CD8-positive, alpha-beta memory T cell (primary cell): ENCODE results near the gene RAP1GAP2. TPM values are rescaled to one million over a fixed set of nuclear protein-coding genes. Genes with fewer than 3 reads are reported as not detected.

Experiments
- CTCF ChIA-PET: fragments of 350-600 bp; sonication (Branson Sonifier 250); formaldehyde crosslinking; loops from one replicate; lab custom pipeline; 2021; ENCODE audit warnings: antibody characterized with exemption; lab: Charles Lee
- POLR2A ChIA-PET: fragments of 350-600 bp; sonication (Branson Sonifier 250); formaldehyde crosslinking; loops from one replicate; lab custom pipeline; 2021; ENCODE audit warnings: antibody characterized with exemption; lab: Charles Lee
- DNase-seq, 5 donors: peaks; one replicate each; pipeline versions ENCODE4 v3.0.0 to v3.0.0-alpha.2; 2020 to 2022; ENCODE audit warnings: mixed read lengths in 1 of 5
- H3K27ac ChIP-seq: one replicate; pipeline ENCODE4 v1.7.0; 2013; ENCODE audit warnings: low read depth, mild to moderate bottlenecking, low read length, moderate library complexity
- H3K27me3 ChIP-seq: 2 replicates; pipeline ENCODE4 v1.7.0; 2013; ENCODE audit warnings: low read length, mild to moderate bottlenecking; ENCODE audit not compliant: insufficient read depth, poor library complexity, severe bottlenecking
- H3K36me3 ChIP-seq: 2 replicates; pipeline ENCODE4 v1.7.0; 2013; ENCODE audit warnings: mild to moderate bottlenecking, low read length, moderate library complexity; ENCODE audit not compliant: insufficient read depth
- H3K4me1 ChIP-seq: 2 replicates; pipeline ENCODE4 v1.7.0; 2013; ENCODE audit warnings: mild to moderate bottlenecking, low read length, moderate library complexity; ENCODE audit not compliant: insufficient read depth
- H3K4me3 ChIP-seq: 2 replicates; pipeline ENCODE4 v1.7.0; 2013; ENCODE audit warnings: mild to moderate bottlenecking, low read length
- H3K9me3 ChIP-seq: 2 replicates; pipeline ENCODE4 v1.7.0; 2013; ENCODE audit warnings: mild to moderate bottlenecking, low read length
- H3K27ac Mint-ChIP-seq, 8 donors: one replicate each; pipeline ENCODE4 v1.8.0; 2020 to 2021; ENCODE audit warnings: mixed read lengths in 8 of 8, mild to moderate bottlenecking in 6 of 8, inconsistent platforms in 3 of 8, moderate library complexity in 3 of 8
- H3K27me3 Mint-ChIP-seq, 2 donors: one replicate each; pipeline ENCODE4 v1.8.0; 2020 to 2021; ENCODE audit warnings: mixed read lengths in 2 of 2, mild to moderate bottlenecking in 1 of 2, moderate library complexity in 1 of 2
- H3K36me3 Mint-ChIP-seq, 3 donors: one replicate each; pipeline ENCODE4 v1.8.0; 2020 to 2021; ENCODE audit warnings: mixed read lengths in 3 of 3, inconsistent platforms in 1 of 3, mild to moderate bottlenecking in 1 of 3
- H3K4me1 Mint-ChIP-seq, 3 donors: one replicate each; pipeline ENCODE4 v1.8.0; 2020 to 2021; ENCODE audit warnings: mixed read lengths in 3 of 3, inconsistent platforms in 1 of 3, mild to moderate bottlenecking in 1 of 3
- H3K4me3 Mint-ChIP-seq, 7 donors: one replicate each; pipeline ENCODE4 v1.8.0; 2020 to 2021; ENCODE audit warnings: mixed read lengths in 7 of 7, mild to moderate bottlenecking in 6 of 7, moderate library complexity in 4 of 7, inconsistent platforms in 2 of 7
- H3K9me3 Mint-ChIP-seq, 5 donors: one replicate each; pipeline ENCODE4 v1.8.0; 2020 to 2022; ENCODE audit warnings: mixed read lengths in 5 of 5, mild to moderate bottlenecking in 3 of 5, moderate library complexity in 2 of 5, inconsistent platforms in 1 of 5
- polyA plus RNA-seq: library from polyadenylated mRNA; unstranded; fragments of 300-500 nt; fragmentation: Illumina TruSeq; gene quantifications from one replicate; pipeline ENCODE4 v1.2.3, GENCODE V29; 2021
- total RNA-seq, 2 experiments: library from RNA; stranded (reverse); gene quantifications; one replicate each; pipeline ENCODE4 v1.2.3, GENCODE V29; 2021

Gene RAP1GAP2
- total and polyA plus RNA-seq, 3 experiments from 2014 or later: 1.2 to 6.3 (median 1.4) TPM

- ChIA-PET POLR2A (no interaction called here), CTCF (interaction anchor here (0.6 to 1.5 kb wide), 2 partner anchors 44 to 461 kb away, joined by 3 to 5 read pairs; no protein-coding TSS in a partner anchor)
- Mint-ChIP-seq H3K27me3 (no peaks in the 10 kb centered on the region), H3K4me3 (no peak overlapping the region), H3K9me3 (no peaks in the 10 kb centered on the region), H3K4me1 (peaks cover 21 to 37% (median 27%) of the 10 kb centered on the region in 3 donors), H3K36me3 (peaks cover 0 to 14% (median under 1%) of the 10 kb centered on the region in 3 donors), H3K27ac (no peak overlapping the region)
- Histone ChIP-seq H3K9me3 (no peaks in the 10 kb centered on the region), H3K27ac (no peak overlapping the region), H3K4me1 (peaks cover 13% of the 10 kb centered on the region), H3K4me3 (no peak overlapping the region), H3K27me3 (no peaks in the 10 kb centered on the region), H3K36me3 (no peaks in the 10 kb centered on the region)
- no peak for DNase-seq
Measured at GRCh38 chr17:2830678-2831077, 34.4 kb downstream of the RAP1GAP2 start.

- Mint-ChIP-seq H3K4me3 (no peak overlapping the region), H3K27ac (peak overlapping the region in 1 of 8 donors; percentile 77), H3K9me3 (no peaks in the 10 kb centered on the region), H3K4me1 (peaks cover 16 to 24% (median 21%) of the 10 kb centered on the region in 3 donors), H3K36me3 (peaks cover 4 to 33% (median 6%) of the 10 kb centered on the region in 3 donors), H3K27me3 (peaks cover 0 to 1% of the 10 kb centered on the region in 2 donors)
- Histone ChIP-seq H3K4me3 (no peak overlapping the region), H3K4me1 (no peaks in the 10 kb centered on the region), H3K9me3 (no peaks in the 10 kb centered on the region), H3K27ac (no peak overlapping the region), H3K36me3 (no peaks in the 10 kb centered on the region), H3K27me3 (no peaks in the 10 kb centered on the region)
- CTCF ChIA-PET: interaction anchor here (1.0 to 2.2 kb wide), 4 partner anchors 13 to 49 kb away, joined by 3 to 13 read pairs (median 6); no protein-coding TSS in a partner anchor
- DNase-seq: no peak
- POLR2A ChIA-PET: interaction anchor here (0.6 kb wide), 1 partner anchor 14 kb away, joined by 3 read pairs; no protein-coding TSS in a partner anchor
Measured at GRCh38 chr17:2835780-2836179, 39.5 kb downstream of the RAP1GAP2 start.

DNA sequence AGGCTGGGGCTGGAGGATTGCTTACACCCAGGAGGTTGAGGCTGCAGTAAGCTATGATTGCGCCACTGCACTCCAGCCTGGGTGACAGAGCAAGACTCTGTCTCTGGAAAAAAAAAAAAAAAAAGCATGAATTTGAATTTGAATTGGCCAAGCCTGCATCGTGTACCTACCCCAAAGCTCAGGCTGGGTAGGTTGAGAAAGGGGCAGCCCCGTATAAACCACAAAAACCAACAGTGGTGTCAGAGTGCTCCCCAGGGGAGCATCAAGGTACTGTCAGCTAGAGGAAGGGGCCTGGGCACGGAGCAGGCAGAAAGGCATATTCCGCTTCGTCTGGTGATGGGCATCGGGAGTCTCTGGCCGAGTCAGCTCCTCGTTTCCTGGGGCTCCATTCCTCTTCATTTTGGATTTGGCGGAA is 40.9 kb downstream of the RAP1GAP2 start:
- POLR2A ChIA-PET: interaction anchor here (0.6 to 1.0 kb wide), 3 partner anchors 10 to 51 kb away, joined by 3 read pairs; no protein-coding TSS in a partner anchor

GRCh38 chr17:2841606-2842005 is 45.4 kb downstream of the RAP1GAP2 start:
- Histone ChIP-seq H3K9me3 (no peaks in the 10 kb centered on the region), H3K4me1 (no peaks in the 10 kb centered on the region), H3K27me3 (no peaks in the 10 kb centered on the region), H3K36me3 (no peaks in the 10 kb centered on the region), H3K27ac (no peak overlapping the region), H3K4me3 (no peak overlapping the region)
- DNase-seq: no peak
- Mint-ChIP-seq H3K36me3 (peaks cover 4 to 25% (median 6%) of the 10 kb centered on the region in 3 donors), H3K27me3 (peaks cover 0 to 1% of the 10 kb centered on the region in 2 donors), H3K4me3 (no peak overlapping the region), H3K27ac (peak overlapping the region in 1 of 8 donors; percentile 38), H3K4me1 (peaks cover 7 to 12% (median 8%) of the 10 kb centered on the region in 3 donors), H3K9me3 (no peaks in the 10 kb centered on the region)
- ChIA-PET POLR2A (no interaction called here), CTCF (interaction anchor here (0.7 kb wide), 1 partner anchor 358 kb away, joined by 3 read pairs; no protein-coding TSS in a partner anchor)

More for the DNA sequence above, 40.9 kb downstream of the RAP1GAP2 start:
- peak in 4 of 5 donors; percentile 18 to 70 (median 52) for DNase-seq
- Mint-ChIP-seq H3K4me3 (no peak overlapping the region), H3K9me3 (no peaks in the 10 kb centered on the region), H3K27me3 (peaks cover 0 to 1% of the 10 kb centered on the region in 2 donors), H3K27ac (no peak overlapping the region), H3K4me1 (peaks cover 16 to 20% (median 17%) of the 10 kb centered on the region in 3 donors), H3K36me3 (peaks cover 4 to 33% (median 6%) of the 10 kb centered on the region in 3 donors)
- Histone ChIP-seq H3K27ac (no peak overlapping the region), H3K4me3 (no peak overlapping the region), H3K27me3 (no peaks in the 10 kb centered on the region), H3K4me1 (no peaks in the 10 kb centered on the region), H3K9me3 (no peaks in the 10 kb centered on the region), H3K36me3 (no peaks in the 10 kb centered on the region)
- CTCF ChIA-PET: interaction anchor here (0.7 to 2.7 kb wide), 8 partner anchors 12 to 455 kb away, joined by 4 to 28 read pairs (median 6); no protein-coding TSS in a partner anchor

DNA sequence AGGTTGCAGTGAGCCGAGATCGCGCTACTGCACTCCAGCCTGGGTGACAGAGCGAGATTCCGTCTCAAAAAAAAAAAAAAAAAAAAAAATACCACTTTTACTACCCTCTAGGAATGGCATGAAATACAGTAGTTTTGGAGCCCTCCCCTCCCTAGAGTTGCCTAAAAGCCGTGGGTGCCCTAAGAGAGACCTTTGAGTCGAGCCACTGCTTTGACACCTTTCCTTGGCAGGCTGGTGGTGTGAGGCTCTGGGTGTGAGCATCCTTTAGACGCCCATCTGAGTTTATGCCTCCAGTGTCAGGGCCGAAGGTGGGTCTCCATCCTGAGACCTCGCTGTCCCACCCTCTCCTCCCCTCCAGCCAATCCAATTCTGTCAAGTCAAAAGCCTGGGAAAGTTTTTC is 46.2 kb downstream of the RAP1GAP2 start:
- H3K36me3 ChIP-seq: no peaks in the 10 kb centered on the region
- Mint-ChIP-seq H3K27me3 (peaks cover 0 to 1% of the 10 kb centered on the region in 2 donors), H3K4me1 (peaks cover 2 to 5% (median 2%) of the 10 kb centered on the region in 3 donors), H3K4me3 (no peak overlapping the region), H3K9me3 (no peaks in the 10 kb centered on the region), H3K27ac (no peak overlapping the region), H3K36me3 (peaks cover 4 to 18% (median 6%) of the 10 kb centered on the region in 3 donors)
- H3K9me3 ChIP-seq: no peaks in the 10 kb centered on the region
- CTCF ChIA-PET: interaction anchor here (0.7 kb wide), 1 partner anchor 357 kb away, joined by 3 read pairs; no protein-coding TSS in a partner anchor
- H3K4me1 ChIP-seq: no peaks in the 10 kb centered on the region
- H3K27ac ChIP-seq: no peak overlapping the region
- H3K4me3 ChIP-seq: no peak overlapping the region
- no peak for DNase-seq
- H3K27me3 ChIP-seq: no peaks in the 10 kb centered on the region
- POLR2A ChIA-PET: no interaction called here

DNA sequence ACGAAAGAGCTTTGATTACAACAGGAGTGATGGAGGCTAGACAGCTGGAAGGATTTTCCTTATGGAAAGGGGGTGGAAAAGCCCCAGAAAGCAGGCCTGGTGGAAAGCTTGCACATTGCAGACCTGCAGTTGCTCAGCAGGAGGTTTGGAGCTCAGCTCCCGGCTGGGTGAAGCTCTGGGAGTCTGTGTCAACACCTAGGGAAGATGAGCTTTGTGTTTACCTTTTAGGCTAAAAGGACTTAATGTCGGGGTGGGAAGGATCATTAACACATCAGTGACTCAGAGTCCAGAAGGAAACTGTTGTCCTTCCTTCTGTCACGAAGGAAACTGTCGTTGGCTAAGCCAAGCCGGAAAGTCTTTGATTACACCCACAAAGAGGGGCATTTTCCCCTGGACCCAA is 48.2 kb downstream of the RAP1GAP2 start:
- Histone ChIP-seq H3K4me1 (peaks cover 6% of the 10 kb centered on the region), H3K27ac (no peak overlapping the region), H3K36me3 (no peaks in the 10 kb centered on the region), H3K9me3 (no peaks in the 10 kb centered on the region), H3K27me3 (no peaks in the 10 kb centered on the region), H3K4me3 (no peak overlapping the region)
- no peak for DNase-seq
- ChIA-PET CTCF (interaction anchor here (1.3 to 1.4 kb wide), 2 partner anchors 17 to 168 kb away, joined by 3 to 4 read pairs; no protein-coding TSS in a partner anchor), POLR2A (no interaction called here)
- Mint-ChIP-seq H3K4me3 (no peak overlapping the region), H3K9me3 (no peaks in the 10 kb centered on the region), H3K4me1 (peaks cover 12 to 18% (median 15%) of the 10 kb centered on the region in 3 donors), H3K27me3 (peaks cover 1 to 5% of the 10 kb centered on the region in 2 donors), H3K36me3 (peaks cover 0 to 13% (median 5%) of the 10 kb centered on the region in 3 donors), H3K27ac (no peak overlapping the region)

DNA sequence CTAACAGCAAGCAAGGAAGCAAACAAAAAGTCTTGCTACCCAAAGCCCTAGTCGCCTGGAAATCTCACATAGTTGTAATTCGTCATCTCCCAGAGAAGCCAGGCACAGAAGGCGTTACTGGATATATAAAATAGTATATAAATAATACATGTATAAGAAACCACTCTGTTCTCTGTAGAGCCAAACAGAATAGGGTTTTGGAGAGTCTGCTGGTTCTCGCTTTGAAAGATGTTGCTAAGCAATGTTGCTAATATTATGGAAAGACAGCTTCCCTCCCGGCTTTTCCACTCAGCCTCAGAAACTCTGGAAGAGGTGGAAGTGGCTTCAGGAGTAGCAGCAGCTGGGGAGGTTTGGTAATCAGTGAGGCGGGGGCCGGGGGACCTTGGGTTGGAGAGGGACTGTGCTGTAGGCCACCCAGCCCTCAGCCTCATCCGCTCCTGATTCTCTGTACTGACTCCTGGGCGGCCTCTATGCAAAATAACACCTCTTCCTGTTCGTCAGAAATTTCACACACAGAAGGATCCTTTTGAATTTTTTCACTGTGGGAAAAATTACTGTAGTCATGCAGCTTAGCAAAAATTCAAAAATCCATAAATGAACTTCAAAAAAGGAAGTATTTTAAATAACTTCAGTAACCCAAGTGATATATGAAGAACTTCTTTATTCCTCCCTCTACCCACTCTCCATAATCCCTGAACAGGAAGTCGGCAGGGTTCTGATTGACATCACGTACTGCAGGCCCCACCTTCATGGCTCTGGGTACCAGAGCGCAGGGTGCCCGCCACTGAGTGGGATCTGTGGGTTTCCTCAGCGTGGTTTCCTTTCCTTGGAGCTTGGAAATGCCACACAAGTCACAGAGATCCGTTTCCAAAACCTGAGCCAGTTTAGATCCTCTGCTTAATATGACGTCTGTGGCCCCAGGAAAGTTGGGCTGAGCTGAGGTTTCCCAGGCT is 51.4 kb downstream of the RAP1GAP2 start:
- H3K36me3 ChIP-seq: no peaks in the 10 kb centered on the region

More for the DNA sequence above, 51.4 kb downstream of the RAP1GAP2 start:
- no peaks in the 10 kb centered on the region for H3K27me3 ChIP-seq
- ChIA-PET CTCF (interaction anchor here (0.5 to 4.1 kb wide), 16 partner anchors 10 to 165 kb away, joined by 3 to 28 read pairs (median 6); partner anchors contain the start of gene RAP1GAP2), POLR2A (no interaction called here)
- peaks cover 8% of the 10 kb centered on the region in 2 donors for H3K27me3 Mint-ChIP-seq
- no peak for DNase-seq
- H3K9me3 ChIP-seq: no peaks in the 10 kb centered on the region
- H3K4me3 Mint-ChIP-seq: no peak overlapping the region
- no peak overlapping the region for H3K27ac ChIP-seq
- H3K4me1 ChIP-seq: peaks cover 6% of the 10 kb centered on the region
- no peak overlapping the region for H3K4me3 ChIP-seq
- peaks cover 21 to 35% (median 30%) of the 10 kb centered on the region in 3 donors for H3K4me1 Mint-ChIP-seq
- H3K9me3 Mint-ChIP-seq: no peaks in the 10 kb centered on the region
- H3K36me3 Mint-ChIP-seq: peaks cover 0 to 14% (median 12%) of the 10 kb centered on the region in 3 donors
- H3K27ac Mint-ChIP-seq: peak overlapping the region in 1 of 8 donors; percentile 58
